ENCODE measurements around the gene ITGAD. TPM values are rescaled to one million over a fixed set of nuclear protein-coding genes. Genes with fewer than 3 reads are reported as not detected.

ITGAD gene
- total RNA-seq, 1 donor, result not detected

- Histone ChIP-seq H3K4me3 (ENCODE audit: insufficient read depth, low read length) (no peak overlapping the region), H3K27ac (ENCODE audit: low read depth, low read length) (no peak overlapping the region), H3K9me3 (ENCODE audit: low read depth, low read length) (no peaks in the 10 kb centered on the region), H3K27me3 (ENCODE audit: insufficient read depth, low read length) (peaks cover 3% of the 10 kb centered on the region), H3K79me2 (ENCODE audit: insufficient read depth, low read length) (no peaks in the 10 kb centered on the region), H3K4me2 (ENCODE audit: insufficient read depth, low read length) (no peak overlapping the region), H3K4me1 (ENCODE audit: insufficient read depth, low read length) (no peaks in the 10 kb centered on the region), H4K20me1 (ENCODE audit: insufficient read depth, low read length) (no peaks in the 10 kb centered on the region), H2AFZ (ENCODE audit: low read length) (no peak overlapping the region), H3K36me3 (ENCODE audit: insufficient read depth, low read length) (no peaks in the 10 kb centered on the region)
- no peak for DNase-seq (ENCODE audit: insufficient read length, low spot score, missing footprints)
- no peak for TF ChIP-seq CTCF (IDR thresholded peaks at IDR 0.05; ENCODE audit: extremely low read depth, low read depth, low read length)
Measured at GRCh38 chr16:31409433-31409832, 16.3 kb downstream of the ITGAD start.

- no peak for DNase-seq (ENCODE audit: insufficient read length, low spot score, missing footprints)
- H3K27me3 ChIP-seq (ENCODE audit: insufficient read depth, low read length), result peaks cover 9% of the 10 kb centered on the region
Measured at GRCh38 chr16:31410082-31410481, 16.9 kb downstream of the ITGAD start.

GRCh38 chr16:31411024-31411844 is 18.1 kb downstream of the ITGAD start:
- no peak overlapping the region for H2AFZ ChIP-seq (ENCODE audit: low read length)
- no peak overlapping the region for H3K4me3 ChIP-seq (ENCODE audit: insufficient read depth, low read length)
- H3K4me2 ChIP-seq (ENCODE audit: insufficient read depth, low read length), result no peak overlapping the region
- H3K27me3 ChIP-seq (ENCODE audit: insufficient read depth, low read length), result peaks cover 9% of the 10 kb centered on the region
- no peaks in the 10 kb centered on the region for H4K20me1 ChIP-seq (ENCODE audit: insufficient read depth, low read length)
- H3K4me1 ChIP-seq (ENCODE audit: insufficient read depth, low read length), result no peaks in the 10 kb centered on the region
- H3K79me2 ChIP-seq (ENCODE audit: insufficient read depth, low read length), result no peaks in the 10 kb centered on the region
- no peak for TF ChIP-seq CTCF (IDR thresholded peaks at IDR 0.05; ENCODE audit: extremely low read depth, low read depth, low read length)
- H3K9me3 ChIP-seq (ENCODE audit: low read depth, low read length), result no peaks in the 10 kb centered on the region
- no peak overlapping the region for H3K27ac ChIP-seq (ENCODE audit: low read depth, low read length)
- no peaks in the 10 kb centered on the region for H3K36me3 ChIP-seq (ENCODE audit: insufficient read depth, low read length)
- no peak for DNase-seq (ENCODE audit: insufficient read length, low spot score, missing footprints)

More at GRCh38 chr16:31410082-31410481, 16.9 kb downstream of the ITGAD start:
- Histone ChIP-seq H3K79me2 (ENCODE audit: insufficient read depth, low read length) (no peaks in the 10 kb centered on the region), H3K36me3 (ENCODE audit: insufficient read depth, low read length) (no peaks in the 10 kb centered on the region), H3K27ac (ENCODE audit: low read depth, low read length) (no peak overlapping the region), H3K4me1 (ENCODE audit: insufficient read depth, low read length) (no peaks in the 10 kb centered on the region), H3K4me2 (ENCODE audit: insufficient read depth, low read length) (no peak overlapping the region), H2AFZ (ENCODE audit: low read length) (no peak overlapping the region), H3K4me3 (ENCODE audit: insufficient read depth, low read length) (no peak overlapping the region), H3K9me3 (ENCODE audit: low read depth, low read length) (no peaks in the 10 kb centered on the region), H4K20me1 (ENCODE audit: insufficient read depth, low read length) (no peaks in the 10 kb centered on the region)
- TF ChIP-seq CTCF (IDR thresholded peaks at IDR 0.05; ENCODE audit: extremely low read depth, low read depth, low read length), result no peak

GRCh38 chr16:31412750-31413149 is 19.6 kb downstream of the ITGAD start:
- Histone ChIP-seq H4K20me1 (ENCODE audit: insufficient read depth, low read length) (no peaks in the 10 kb centered on the region), H3K4me3 (ENCODE audit: insufficient read depth, low read length) (no peak overlapping the region), H2AFZ (ENCODE audit: low read length) (no peak overlapping the region), H3K4me1 (ENCODE audit: insufficient read depth, low read length) (no peaks in the 10 kb centered on the region), H3K27ac (ENCODE audit: low read depth, low read length) (no peak overlapping the region), H3K4me2 (ENCODE audit: insufficient read depth, low read length) (no peak overlapping the region), H3K36me3 (ENCODE audit: insufficient read depth, low read length) (no peaks in the 10 kb centered on the region), H3K9me3 (ENCODE audit: low read depth, low read length) (no peaks in the 10 kb centered on the region), H3K27me3 (ENCODE audit: insufficient read depth, low read length) (peaks cover 6% of the 10 kb centered on the region), H3K79me2 (ENCODE audit: insufficient read depth, low read length) (no peaks in the 10 kb centered on the region)
- no peak for TF ChIP-seq CTCF (IDR thresholded peaks at IDR 0.05; ENCODE audit: extremely low read depth, low read depth, low read length)
- no peak for DNase-seq (ENCODE audit: insufficient read length, low spot score, missing footprints)
